Measurements from ENCODE around the gene CRYL1. TPM values are rescaled to one million over a fixed set of nuclear protein-coding genes. Genes with fewer than 3 reads are reported as not detected.

Gene CRYL1
- total RNA-seq, 2 experiments from 2014 or later = 8.5 to 9.1 TPM

- ATAC-seq = no peak
- Mint-ChIP-seq H3K36me3 (ENCODE audit: low read depth) (no peaks in the 10 kb centered on the region), H3K9me3 (ENCODE audit: low read depth) (peaks cover 2% of the 10 kb centered on the region), H3K27me3 (no peaks in the 10 kb centered on the region), H3K4me3 (peak overlapping the region; percentile 86), H3K4me1 (peaks cover 30% of the 10 kb centered on the region), H3K27ac (peak overlapping the region; percentile 99)
- ChIA-PET POLR2A (no interaction called here), CTCF (interaction anchor here (0.5 to 1.6 kb wide), 3 partner anchors 150 to 237 kb away, joined by 3 to 4 read pairs (median 3); partner anchors contain the start of gene IL17D)
- intact Hi-C loops (cut with DNase I, micrococcal nuclease) = loop anchor here (2.0 to 10.0 kb wide), 4 partner anchors 378 to 1148 kb away; partner anchors contain the start of genes FGF9 (in 1 of the 2), XPO4 (in 1 of the 2) and ZMYM2 (in 1 of the 2)
- DNase-seq = no peak
Measured at GRCh38 chr13:20526664-20527063, 1.0 kb upstream of the CRYL1 start.

- intact Hi-C loops (cut with DNase I, micrococcal nuclease) = loop anchor here (1.0 to 10.0 kb wide), 8 partner anchors 42 to 1150 kb away; partner anchors contain the start of genes IFT88 (in 2 of the 2), XPO4 (in 2 of the 2), EEF1AKMT1 (in 1 of the 2) and FGF9 (in 1 of the 2)
- peak overlapping the region; percentile 32 for H3K27ac Mint-ChIP-seq
- peak; percentile 47 for DNase-seq
- H3K36me3 Mint-ChIP-seq (ENCODE audit: low read depth) = no peaks in the 10 kb centered on the region
- H3K4me1 Mint-ChIP-seq = peaks cover 30% of the 10 kb centered on the region
- H3K9me3 Mint-ChIP-seq (ENCODE audit: low read depth) = no peaks in the 10 kb centered on the region
- peak overlapping the region; percentile 86 for H3K4me3 Mint-ChIP-seq
- CTCF ChIA-PET = interaction anchor here (0.5 kb wide), 1 partner anchor 28 kb away, joined by 4 read pairs; no protein-coding TSS in a partner anchor
- POLR2A ChIA-PET = interaction anchor here (0.9 kb wide), 1 partner anchor 327 kb away, joined by 6 read pairs; no protein-coding TSS in a partner anchor
- peak; percentile 1 for ATAC-seq
- no peaks in the 10 kb centered on the region for H3K27me3 Mint-ChIP-seq
Measured at GRCh38 chr13:20525144-20525600, 485 bp downstream of the CRYL1 start.

- ChIA-PET CTCF (interaction anchor here (0.9 kb wide), 1 partner anchor 131 kb away, joined by 3 read pairs; no protein-coding TSS in a partner anchor), POLR2A (no interaction called here)
Measured at GRCh38 chr13:20521364-20522115, 4.1 kb downstream of the CRYL1 start.

GRCh38 chr13:20519875-20520274, 5.8 kb downstream of the CRYL1 start:
- DNase-seq (no peak), ATAC-seq (no peak)
- CTCF ChIA-PET = no interaction called here
- peak overlapping the region; percentile 42 for H3K27ac Mint-ChIP-seq
- H3K9me3 Mint-ChIP-seq (ENCODE audit: low read depth) = no peaks in the 10 kb centered on the region
- intact Hi-C loops (cut with DNase I, micrococcal nuclease) = loop anchor here (10.0 kb wide), 3 partner anchors 385 to 1155 kb away; partner anchors contain the start of genes FGF9 (in 1 of the 2) and XPO4 (in 1 of the 2)
- POLR2A ChIA-PET = no interaction called here
- H3K36me3 Mint-ChIP-seq (ENCODE audit: low read depth) = no peaks in the 10 kb centered on the region
- no peaks in the 10 kb centered on the region for H3K27me3 Mint-ChIP-seq
- peaks cover 12% of the 10 kb centered on the region for H3K4me1 Mint-ChIP-seq
- no peak overlapping the region for H3K4me3 Mint-ChIP-seq

More at GRCh38 chr13:20521364-20522115, 4.1 kb downstream of the CRYL1 start:
- Mint-ChIP-seq H3K4me3 (no peak overlapping the region), H3K9me3 (ENCODE audit: low read depth) (no peaks in the 10 kb centered on the region), H3K4me1 (peaks cover 17% of the 10 kb centered on the region), H3K27me3 (no peaks in the 10 kb centered on the region), H3K36me3 (ENCODE audit: low read depth) (no peaks in the 10 kb centered on the region), H3K27ac (no peak overlapping the region)
- no peak for DNase-seq
- intact Hi-C loops (cut with DNase I, micrococcal nuclease) = loop anchor here (10.0 kb wide), 3 partner anchors 383 to 1153 kb away; partner anchors contain the start of genes FGF9 (in 1 of the 2) and XPO4 (in 1 of the 2)
- no peak for ATAC-seq

- CTCF ChIA-PET = interaction anchor here (0.8 to 1.5 kb wide), 2 partner anchors 23 to 166 kb away, joined by 3 to 4 read pairs; no protein-coding TSS in a partner anchor
- H3K4me1 Mint-ChIP-seq = peaks cover 7% of the 10 kb centered on the region
- ATAC-seq (no peak), DNase-seq (no peak)
- POLR2A ChIA-PET = no interaction called here
- intact Hi-C loops (cut with DNase I, micrococcal nuclease) = no loop called here
- no peak overlapping the region for H3K4me3 Mint-ChIP-seq
- H3K27me3 Mint-ChIP-seq = no peaks in the 10 kb centered on the region
- H3K36me3 Mint-ChIP-seq (ENCODE audit: low read depth) = no peaks in the 10 kb centered on the region
- H3K27ac Mint-ChIP-seq = no peak overlapping the region
- no peaks in the 10 kb centered on the region for H3K9me3 Mint-ChIP-seq (ENCODE audit: low read depth)
Measured at GRCh38 chr13:20518660-20519100, 7.0 kb downstream of the CRYL1 start.

GRCh38 chr13:20514866-20515265, 10.8 kb downstream of the CRYL1 start:
- peaks cover 7% of the 10 kb centered on the region for H3K36me3 Mint-ChIP-seq (ENCODE audit: low read depth)
- intact Hi-C loops (cut with DNase I, micrococcal nuclease) = no loop called here
- H3K27me3 Mint-ChIP-seq = no peaks in the 10 kb centered on the region
- CTCF ChIA-PET = interaction anchor here (0.8 to 1.3 kb wide), 3 partner anchors 9 to 319 kb away, joined by 3 read pairs; no protein-coding TSS in a partner anchor
- H3K9me3 Mint-ChIP-seq (ENCODE audit: low read depth) = no peaks in the 10 kb centered on the region
- POLR2A ChIA-PET = no interaction called here
- ATAC-seq = no peak
- H3K4me1 Mint-ChIP-seq = no peaks in the 10 kb centered on the region
- H3K4me3 Mint-ChIP-seq = no peak overlapping the region
- no peak overlapping the region for H3K27ac Mint-ChIP-seq
- no peak for DNase-seq

GRCh38 chr13:20513466-20513995, 12.1 kb downstream of the CRYL1 start:
- Mint-ChIP-seq H3K4me3 (no peak overlapping the region), H3K36me3 (ENCODE audit: low read depth) (peaks cover 9% of the 10 kb centered on the region), H3K27ac (no peak overlapping the region), H3K27me3 (no peaks in the 10 kb centered on the region), H3K4me1 (no peaks in the 10 kb centered on the region), H3K9me3 (ENCODE audit: low read depth) (no peaks in the 10 kb centered on the region)
- CTCF ChIA-PET = interaction anchor here (1.6 kb wide), 1 partner anchor 23 kb away, joined by 4 read pairs; no protein-coding TSS in a partner anchor
- intact Hi-C loops (cut with DNase I, micrococcal nuclease) = no loop called here
- ATAC-seq (no peak), DNase-seq (no peak)
- POLR2A ChIA-PET = no interaction called here

- Mint-ChIP-seq H3K27me3 (no peaks in the 10 kb centered on the region), H3K4me1 (no peaks in the 10 kb centered on the region), H3K4me3 (no peak overlapping the region), H3K36me3 (ENCODE audit: low read depth) (peaks cover 9% of the 10 kb centered on the region), H3K9me3 (ENCODE audit: low read depth) (no peaks in the 10 kb centered on the region), H3K27ac (no peak overlapping the region)
- ChIA-PET POLR2A (no interaction called here), CTCF (interaction anchor here (0.9 to 1.6 kb wide), 3 partner anchors 18 to 21 kb away, joined by 4 to 5 read pairs (median 4); no protein-coding TSS in a partner anchor)
- DNase-seq (no peak), ATAC-seq (no peak)
- intact Hi-C loops (cut with DNase I, micrococcal nuclease) = no loop called here
Measured at GRCh38 chr13:20512042-20512683, 13.5 kb downstream of the CRYL1 start.

- intact Hi-C loops (cut with DNase I, micrococcal nuclease) = no loop called here
- CTCF ChIA-PET = interaction anchor here (1.1 kb wide), 1 partner anchor 338 kb away, joined by 3 read pairs; no protein-coding TSS in a partner anchor
- peaks cover 7% of the 10 kb centered on the region for H3K36me3 Mint-ChIP-seq (ENCODE audit: low read depth)
Measured at GRCh38 chr13:20506696-20507095, 19.0 kb downstream of the CRYL1 start.

GRCh38 chr13:20505405-20506366, 20.0 kb downstream of the CRYL1 start:
- H3K27ac Mint-ChIP-seq = no peak overlapping the region

More at GRCh38 chr13:20506696-20507095, 19.0 kb downstream of the CRYL1 start:
- Mint-ChIP-seq H3K9me3 (ENCODE audit: low read depth) (no peaks in the 10 kb centered on the region), H3K27me3 (no peaks in the 10 kb centered on the region), H3K27ac (no peak overlapping the region), H3K4me1 (no peaks in the 10 kb centered on the region), H3K4me3 (no peak overlapping the region)
- POLR2A ChIA-PET = no interaction called here
- DNase-seq (no peak), ATAC-seq (no peak)

More at GRCh38 chr13:20505405-20506366, 20.0 kb downstream of the CRYL1 start:
- no peak for ATAC-seq
- Mint-ChIP-seq H3K36me3 (ENCODE audit: low read depth) (peaks cover 6% of the 10 kb centered on the region), H3K4me3 (no peak overlapping the region), H3K27me3 (no peaks in the 10 kb centered on the region), H3K9me3 (ENCODE audit: low read depth) (peaks cover 3% of the 10 kb centered on the region), H3K4me1 (no peaks in the 10 kb centered on the region)
- no peak for DNase-seq
- CTCF ChIA-PET = interaction anchor here (0.8 to 1.1 kb wide), 4 partner anchors 9 to 337 kb away, joined by 3 read pairs; no protein-coding TSS in a partner anchor
- intact Hi-C loops (cut with DNase I, micrococcal nuclease) = no loop called here
- POLR2A ChIA-PET = no interaction called here

Data from activated CD4-positive, alpha-beta T cell treated with anti-CD3 and anti-CD28 coated beads for 36 hours (primary cell).